Smooth muscle cell of the brain vasculature (primary cell): ENCODE data around the gene IHH.

Experiments used
- DNase-seq: peaks from one replicate; pipeline ENCODE4 v3.0.0-alpha.2; 2012; ENCODE audit warnings: low read depth, low spot score

IHH gene

GRCh38 chr2:219060821-219061791 lies at the start of gene IHH:
IHH (minus strand) TSS chr2:219060921; CDS start chr2:219060467, 454 bp downstream.
- DNase-seq, result no peak

GRCh38 chr2:219109471-219109870 lies 48.8 kb upstream of the IHH start:
- no peak for DNase-seq

- no peak for DNase-seq
These were observed 47.0 kb upstream of the IHH start for GRCh38 chr2:219107758-219108157.

- DNase-seq, result no peak
These were observed 45.5 kb upstream of the IHH start for GRCh38 chr2:219106251-219106650.

- DNase-seq, result no peak
These were observed 43.6 kb upstream of the IHH start for GRCh38 chr2:219104107-219105035.

GRCh38 chr2:219099329-219099728 lies 38.6 kb upstream of the IHH start:
- DNase-seq, result no peak

- no peak for DNase-seq
These were observed 34.8 kb upstream of the IHH start for GRCh38 chr2:219095406-219095935.

- no peak for DNase-seq
These were observed 33.5 kb upstream of the IHH start for GRCh38 chr2:219094171-219094570.

GRCh38 chr2:219090436-219091299 lies 29.9 kb upstream of the IHH start:
- DNase-seq, result no peak

- DNase-seq, result no peak
These were observed 28.6 kb upstream of the IHH start for GRCh38 chr2:219089330-219089729.

GRCh38 chr2:219087848-219088247 lies 27.1 kb upstream of the IHH start:
- no peak for DNase-seq

- no peak for DNase-seq
These were observed 26.6 kb upstream of the IHH start for GRCh38 chr2:219087361-219087760.

GRCh38 chr2:219086196-219086595 lies 25.5 kb upstream of the IHH start:
- no peak for DNase-seq

GRCh38 chr2:219084791-219085190 lies 24.1 kb upstream of the IHH start:
- no peak for DNase-seq

- DNase-seq, result no peak
These were observed 21.7 kb upstream of the IHH start for GRCh38 chr2:219082332-219082958.

- no peak for DNase-seq
These were observed 21.1 kb upstream of the IHH start for GRCh38 chr2:219081701-219082331.

- DNase-seq, result no peak
These were observed 20.4 kb upstream of the IHH start for GRCh38 chr2:219081096-219081495.

GRCh38 chr2:219079417-219079816 lies 18.7 kb upstream of the IHH start:
- no peak for DNase-seq

GRCh38 chr2:219078951-219079350 lies 18.2 kb upstream of the IHH start:
- DNase-seq, result no peak

- no peak for DNase-seq
These were observed 17.4 kb upstream of the IHH start for GRCh38 chr2:219078126-219078525.
